UCSD-AML1 (cell line): ENCODE data around the gene ITGB1.

Source experiments
- DNase-seq: peaks from one replicate; lab custom pipeline; 2025; ENCODE audit not compliant: unreplicated experiment; lab: John Stamatoyannopoulos, UW

Gene ITGB1

DNA sequence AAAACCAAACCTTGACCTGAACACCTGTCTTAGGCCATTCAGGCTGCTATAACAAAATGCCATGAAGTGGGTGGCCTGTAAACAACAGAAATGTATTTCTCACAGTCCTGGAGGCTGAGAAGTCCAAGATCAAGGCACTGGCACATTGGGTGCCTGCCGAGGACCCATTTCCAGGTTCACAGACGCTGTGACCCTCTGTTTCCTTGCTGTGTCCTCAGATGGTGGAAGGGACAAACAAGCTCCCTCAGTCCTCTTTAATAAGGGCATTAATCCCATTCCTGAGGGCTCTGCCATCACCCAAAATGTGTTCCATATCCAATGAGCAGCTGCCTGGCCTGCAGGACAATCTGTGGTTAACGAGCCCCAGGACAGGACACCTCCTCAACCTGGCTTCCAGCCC, 67.6 kb downstream of the ITGB1 start:
- DNase-seq, result no peak

DNA sequence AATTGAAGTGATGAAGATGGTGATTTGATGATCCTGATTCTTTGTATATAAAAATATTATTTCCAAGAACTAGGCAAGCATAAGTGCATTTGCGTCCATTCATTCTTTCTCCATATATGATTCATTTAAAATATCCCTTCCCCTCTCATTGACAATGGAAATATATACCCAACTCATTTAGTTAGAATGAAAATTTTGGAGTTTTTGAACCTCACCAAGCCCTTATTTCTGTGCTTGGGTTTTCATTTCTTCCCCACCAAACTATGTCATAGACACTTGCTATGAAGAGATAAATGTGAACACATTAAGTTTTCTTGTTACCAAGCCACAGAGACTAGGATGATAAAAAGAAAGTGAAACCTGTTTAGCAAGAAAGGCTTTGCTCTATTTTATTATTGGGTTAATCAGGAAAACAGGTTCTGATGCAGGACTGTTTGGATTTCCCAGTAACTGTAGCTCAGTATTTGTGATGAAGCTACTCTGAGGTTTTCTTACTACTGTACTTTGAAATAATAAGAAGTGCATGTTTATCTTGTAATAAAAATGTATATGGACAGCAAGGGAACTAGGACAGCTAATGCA, 68.3 kb downstream of the ITGB1 start:
- no peak for DNase-seq

DNA sequence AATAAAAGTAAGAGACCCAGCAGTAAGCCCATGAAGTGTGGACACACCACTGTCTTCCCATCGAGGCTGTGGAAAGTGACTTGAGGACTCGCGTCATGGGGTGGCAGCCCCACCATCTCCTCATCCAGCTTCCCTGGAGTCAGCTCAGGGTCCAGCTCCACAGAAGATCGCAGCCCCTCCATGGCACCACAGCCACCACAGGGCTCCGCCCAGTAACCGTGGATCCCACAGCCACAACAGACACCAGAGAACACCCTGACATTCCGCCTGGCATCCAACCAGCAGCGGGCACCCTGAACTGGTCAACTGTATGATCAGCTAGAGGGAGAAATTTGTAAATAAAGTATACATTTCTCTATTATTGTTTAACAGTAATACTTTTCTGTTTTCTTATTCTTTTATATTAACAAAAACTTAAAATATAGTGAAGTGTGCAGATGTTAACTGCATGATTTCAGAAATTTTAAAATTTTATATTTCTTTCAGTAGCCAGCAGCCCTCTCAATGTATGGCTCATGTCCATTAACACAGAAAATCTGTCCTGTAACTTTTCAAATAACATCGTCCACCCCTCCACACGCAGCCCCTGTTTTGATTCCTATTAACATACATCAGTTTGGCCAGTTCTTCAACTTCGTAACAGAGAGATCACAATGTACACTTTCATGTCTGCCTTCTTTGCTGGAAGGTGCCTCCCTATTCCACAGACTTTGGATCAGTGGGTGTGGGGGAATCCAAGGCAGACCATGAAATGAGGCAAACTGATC, 69.7 kb downstream of the ITGB1 start:
- no peak for DNase-seq

DNA sequence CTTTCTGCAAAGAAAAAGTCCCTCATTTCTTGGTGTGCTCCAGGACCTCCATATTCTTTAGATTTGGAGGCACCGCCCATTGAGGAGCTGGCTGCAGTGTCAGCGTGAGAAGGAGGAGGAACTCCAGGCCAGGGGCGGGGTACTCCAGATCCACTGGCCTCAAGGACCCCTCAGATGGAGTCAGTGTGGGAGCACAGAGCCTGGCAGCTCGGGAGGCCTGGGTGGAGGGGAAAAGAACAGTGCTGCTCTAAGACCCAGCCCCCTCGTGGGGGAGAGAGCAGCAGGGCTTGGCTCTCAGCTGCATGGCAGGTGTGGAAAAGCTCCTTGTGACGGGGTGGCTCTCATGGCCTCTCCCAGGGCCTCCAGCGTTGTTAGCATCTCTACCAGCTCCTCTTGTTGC, 70.5 kb downstream of the ITGB1 start:
- DNase-seq, result no peak

DNA sequence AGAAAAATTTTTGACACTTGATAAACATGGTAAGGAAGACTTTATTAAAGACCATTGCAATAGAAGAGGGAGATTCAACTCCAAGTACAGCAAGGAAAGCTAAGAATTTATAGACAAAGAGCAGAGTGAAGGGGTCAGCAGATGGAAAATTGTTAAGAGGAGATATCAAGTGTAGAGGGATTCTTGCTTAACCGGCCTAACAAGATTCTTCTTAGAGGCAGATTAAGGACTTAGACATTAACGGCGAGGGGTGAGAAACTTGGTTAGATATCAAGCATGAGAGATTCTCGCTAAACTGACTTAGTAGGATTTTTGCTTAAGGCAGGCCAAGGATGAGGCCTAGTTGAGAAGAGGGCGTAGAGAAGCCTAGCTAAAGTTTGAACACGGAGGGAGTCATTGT, 76.0 kb downstream of the ITGB1 start:
- DNase-seq, result no peak

DNA sequence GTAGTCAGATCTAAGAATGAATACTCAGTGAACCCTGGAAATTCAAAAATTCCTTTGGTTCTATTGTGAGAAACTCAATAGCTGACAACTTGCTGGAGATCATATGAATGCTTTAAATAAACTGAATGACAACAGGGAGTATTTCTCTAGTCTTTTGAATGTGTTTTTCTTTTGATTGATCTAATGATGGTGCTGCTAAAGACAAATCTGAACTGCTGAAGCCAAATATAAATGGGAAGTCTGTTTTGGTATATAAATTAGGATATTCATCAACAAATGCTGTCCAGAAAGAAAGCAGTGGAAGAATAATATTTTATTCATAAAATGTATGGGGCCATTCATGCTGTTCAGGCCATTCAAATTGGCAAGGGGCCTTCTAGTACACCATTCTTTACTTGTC, 79.4 kb downstream of the ITGB1 start:
- DNase-seq, result no peak

DNA sequence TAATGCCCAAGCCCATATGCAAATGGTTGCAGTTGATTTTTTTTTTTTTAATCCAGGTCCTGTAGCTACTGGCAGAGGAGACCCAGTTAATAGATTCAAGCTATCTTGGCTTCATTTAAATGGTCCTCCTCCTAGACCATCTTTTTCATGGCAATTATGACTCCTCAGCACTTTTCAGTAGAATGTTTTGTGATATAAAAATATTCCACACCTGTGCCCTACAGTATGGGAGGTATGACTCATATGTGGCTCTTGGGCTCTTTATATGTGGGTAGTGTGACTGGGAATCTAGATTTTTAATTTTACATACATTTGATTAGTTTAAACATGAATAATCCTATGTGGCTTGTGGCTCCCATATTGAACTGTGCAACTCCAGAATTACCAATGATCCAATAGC, 80.1 kb downstream of the ITGB1 start:
- DNase-seq, result no peak

DNA sequence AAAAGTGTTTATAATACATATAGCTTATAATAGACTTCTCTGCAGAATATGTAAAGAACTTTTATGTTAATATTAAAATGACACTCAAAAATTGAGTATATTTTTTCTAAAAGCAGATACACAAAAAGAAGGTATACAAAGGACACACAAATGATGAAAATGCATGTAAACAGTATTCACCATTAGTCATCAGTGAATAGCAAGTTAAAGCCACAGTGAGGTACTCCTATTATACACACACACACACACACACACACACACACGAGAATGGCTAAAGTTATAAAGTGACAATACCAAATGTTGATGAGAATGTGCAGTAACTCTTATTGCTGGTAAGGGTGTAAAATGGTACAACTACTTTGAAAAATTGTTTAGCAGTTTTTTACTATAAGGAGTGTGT, 92.9 kb downstream of the ITGB1 start:
- DNase-seq, result no peak

DNA sequence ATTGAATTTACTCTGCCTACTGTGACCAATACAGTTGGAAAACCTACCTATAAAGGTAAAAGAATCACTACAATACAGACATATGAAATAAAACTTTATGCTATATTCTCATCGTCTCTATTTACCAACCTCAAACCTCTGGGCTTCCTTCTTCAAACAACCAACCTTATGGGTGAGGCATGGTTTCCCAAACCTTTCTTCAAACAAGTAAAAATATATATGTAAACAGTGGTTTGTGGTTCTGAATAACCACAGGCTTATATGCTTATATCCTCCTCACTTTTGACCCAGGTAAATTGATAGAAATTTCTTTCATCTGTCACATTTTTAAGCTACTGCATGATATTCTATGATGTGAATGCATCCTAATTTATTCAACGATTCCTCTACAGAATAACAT, 103.6 kb downstream of the ITGB1 start:
- DNase-seq, result no peak

DNA sequence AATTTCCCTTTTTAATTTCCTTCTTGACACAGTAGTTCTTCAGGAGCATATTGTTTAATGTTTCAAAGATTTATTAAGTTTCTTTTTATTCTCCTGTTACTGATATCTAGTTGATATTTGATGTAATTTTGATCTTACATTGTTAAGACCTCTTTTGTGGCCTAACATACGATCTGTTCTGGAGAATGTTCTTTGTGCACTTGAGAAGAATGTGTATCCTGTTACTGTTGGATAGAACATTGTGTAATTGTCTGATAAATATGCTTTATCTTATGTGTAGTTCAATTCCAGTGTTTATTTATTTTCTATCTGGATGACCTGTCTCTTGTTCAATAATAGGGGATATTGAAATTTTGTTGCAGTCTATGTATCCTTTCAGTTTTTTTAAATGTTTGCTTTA, 106.7 kb downstream of the ITGB1 start:
- no peak for DNase-seq
